ENCODE data around the gene CTSH. TPM values are rescaled to one million over a fixed set of nuclear protein-coding genes. Genes with fewer than 3 reads are reported as not detected.

CTSH gene
- total and polyA plus RNA-seq, 2 experiments from 2014 or later, result 19.7 to 19.9 TPM

- TF ChIP-seq, protein P1, sequence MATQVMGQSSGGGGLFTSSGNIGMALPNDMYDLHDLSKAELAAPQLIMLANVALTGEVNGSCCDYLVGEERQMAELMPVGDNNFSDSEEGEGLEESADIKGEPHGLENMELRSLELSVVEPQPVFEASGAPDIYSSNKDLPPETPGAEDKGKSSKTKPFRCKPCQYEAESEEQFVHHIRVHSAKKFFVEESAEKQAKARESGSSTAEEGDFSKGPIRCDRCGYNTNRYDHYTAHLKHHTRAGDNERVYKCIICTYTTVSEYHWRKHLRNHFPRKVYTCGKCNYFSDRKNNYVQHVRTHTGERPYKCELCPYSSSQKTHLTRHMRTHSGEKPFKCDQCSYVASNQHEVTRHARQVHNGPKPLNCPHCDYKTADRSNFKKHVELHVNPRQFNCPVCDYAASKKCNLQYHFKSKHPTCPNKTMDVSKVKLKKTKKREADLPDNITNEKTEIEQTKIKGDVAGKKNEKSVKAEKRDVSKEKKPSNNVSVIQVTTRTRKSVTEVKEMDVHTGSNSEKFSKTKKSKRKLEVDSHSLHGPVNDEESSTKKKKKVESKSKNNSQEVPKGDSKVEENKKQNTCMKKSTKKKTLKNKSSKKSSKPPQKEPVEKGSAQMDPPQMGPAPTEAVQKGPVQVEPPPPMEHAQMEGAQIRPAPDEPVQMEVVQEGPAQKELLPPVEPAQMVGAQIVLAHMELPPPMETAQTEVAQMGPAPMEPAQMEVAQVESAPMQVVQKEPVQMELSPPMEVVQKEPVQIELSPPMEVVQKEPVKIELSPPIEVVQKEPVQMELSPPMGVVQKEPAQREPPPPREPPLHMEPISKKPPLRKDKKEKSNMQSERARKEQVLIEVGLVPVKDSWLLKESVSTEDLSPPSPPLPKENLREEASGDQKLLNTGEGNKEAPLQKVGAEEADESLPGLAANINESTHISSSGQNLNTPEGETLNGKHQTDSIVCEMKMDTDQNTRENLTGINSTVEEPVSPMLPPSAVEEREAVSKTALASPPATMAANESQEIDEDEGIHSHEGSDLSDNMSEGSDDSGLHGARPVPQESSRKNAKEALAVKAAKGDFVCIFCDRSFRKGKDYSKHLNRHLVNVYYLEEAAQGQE (IDR thresholded peaks at IDR 0.05; ENCODE audit: unreplicated experiment), result no peak
- TF ChIP-seq EZH2 (IDR thresholded peaks at IDR 0.05; ENCODE audit: low read depth, unreplicated experiment) (no peak), CTCF (conservative IDR thresholded peaks at IDR 0.05; ENCODE audit: low read depth in 2 of 2) (no peak), STAT1 (IDR thresholded peaks at IDR 0.05; ENCODE audit: unreplicated experiment) (no peak)
- TF ChIP-seq, protein P2, sequence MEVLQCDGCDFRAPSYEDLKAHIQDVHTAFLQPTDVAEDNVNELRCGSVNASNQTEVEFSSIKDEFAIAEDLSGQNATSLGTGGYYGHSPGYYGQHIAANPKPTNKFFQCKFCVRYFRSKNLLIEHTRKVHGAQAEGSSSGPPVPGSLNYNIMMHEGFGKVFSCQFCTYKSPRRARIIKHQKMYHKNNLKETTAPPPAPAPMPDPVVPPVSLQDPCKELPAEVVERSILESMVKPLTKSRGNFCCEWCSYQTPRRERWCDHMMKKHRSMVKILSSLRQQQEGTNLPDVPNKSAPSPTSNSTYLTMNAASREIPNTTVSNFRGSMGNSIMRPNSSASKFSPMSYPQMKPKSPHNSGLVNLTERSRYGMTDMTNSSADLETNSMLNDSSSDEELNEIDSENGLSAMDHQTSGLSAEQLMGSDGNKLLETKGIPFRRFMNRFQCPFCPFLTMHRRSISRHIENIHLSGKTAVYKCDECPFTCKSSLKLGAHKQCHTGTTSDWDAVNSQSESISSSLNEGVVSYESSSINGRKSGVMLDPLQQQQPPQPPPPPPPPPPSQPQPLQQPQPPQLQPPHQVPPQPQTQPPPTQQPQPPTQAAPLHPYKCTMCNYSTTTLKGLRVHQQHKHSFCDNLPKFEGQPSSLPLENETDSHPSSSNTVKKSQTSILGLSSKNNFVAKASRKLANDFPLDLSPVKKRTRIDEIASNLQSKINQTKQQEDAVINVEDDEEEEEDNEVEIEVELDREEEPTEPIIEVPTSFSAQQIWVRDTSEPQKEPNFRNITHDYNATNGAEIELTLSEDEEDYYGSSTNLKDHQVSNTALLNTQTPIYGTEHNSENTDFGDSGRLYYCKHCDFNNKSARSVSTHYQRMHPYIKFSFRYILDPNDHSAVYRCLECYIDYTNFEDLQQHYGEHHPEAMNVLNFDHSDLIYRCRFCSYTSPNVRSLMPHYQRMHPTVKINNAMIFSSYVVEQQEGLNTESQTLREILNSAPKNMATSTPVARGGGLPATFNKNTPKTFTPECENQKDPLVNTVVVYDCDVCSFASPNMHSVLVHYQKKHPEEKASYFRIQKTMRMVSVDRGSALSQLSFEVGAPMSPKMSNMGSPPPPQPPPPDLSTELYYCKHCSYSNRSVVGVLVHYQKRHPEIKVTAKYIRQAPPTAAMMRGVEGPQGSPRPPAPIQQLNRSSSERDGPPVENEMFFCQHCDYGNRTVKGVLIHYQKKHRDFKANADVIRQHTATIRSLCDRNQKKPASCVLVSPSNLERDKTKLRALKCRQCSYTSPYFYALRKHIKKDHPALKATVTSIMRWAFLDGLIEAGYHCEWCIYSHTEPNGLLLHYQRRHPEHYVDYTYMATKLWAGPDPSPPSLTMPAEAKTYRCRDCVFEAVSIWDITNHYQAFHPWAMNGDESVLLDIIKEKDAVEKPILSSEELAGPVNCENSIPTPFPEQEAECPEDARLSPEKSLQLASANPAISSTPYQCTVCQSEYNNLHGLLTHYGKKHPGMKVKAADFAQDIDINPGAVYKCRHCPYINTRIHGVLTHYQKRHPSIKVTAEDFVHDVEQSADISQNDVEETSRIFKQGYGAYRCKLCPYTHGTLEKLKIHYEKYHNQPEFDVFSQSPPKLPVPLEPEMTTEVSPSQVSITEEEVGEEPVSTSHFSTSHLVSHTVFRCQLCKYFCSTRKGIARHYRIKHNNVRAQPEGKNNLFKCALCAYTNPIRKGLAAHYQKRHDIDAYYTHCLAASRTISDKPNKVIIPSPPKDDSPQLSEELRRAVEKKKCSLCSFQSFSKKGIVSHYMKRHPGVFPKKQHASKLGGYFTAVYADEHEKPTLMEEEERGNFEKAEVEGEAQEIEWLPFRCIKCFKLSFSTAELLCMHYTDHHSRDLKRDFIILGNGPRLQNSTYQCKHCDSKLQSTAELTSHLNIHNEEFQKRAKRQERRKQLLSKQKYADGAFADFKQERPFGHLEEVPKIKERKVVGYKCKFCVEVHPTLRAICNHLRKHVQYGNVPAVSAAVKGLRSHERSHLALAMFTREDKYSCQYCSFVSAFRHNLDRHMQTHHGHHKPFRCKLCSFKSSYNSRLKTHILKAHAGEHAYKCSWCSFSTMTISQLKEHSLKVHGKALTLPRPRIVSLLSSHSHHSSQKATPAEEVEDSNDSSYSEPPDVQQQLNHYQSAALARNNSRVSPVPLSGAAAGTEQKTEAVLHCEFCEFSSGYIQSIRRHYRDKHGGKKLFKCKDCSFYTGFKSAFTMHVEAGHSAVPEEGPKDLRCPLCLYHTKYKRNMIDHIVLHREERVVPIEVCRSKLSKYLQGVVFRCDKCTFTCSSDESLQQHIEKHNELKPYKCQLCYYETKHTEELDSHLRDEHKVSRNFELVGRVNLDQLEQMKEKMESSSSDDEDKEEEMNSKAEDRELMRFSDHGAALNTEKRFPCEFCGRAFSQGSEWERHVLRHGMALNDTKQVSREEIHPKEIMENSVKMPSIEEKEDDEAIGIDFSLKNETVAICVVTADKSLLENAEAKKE (CRISPR knock-in tag; IDR thresholded peaks at IDR 0.05), result no peak
These were observed 69.5 kb downstream of the CTSH start (continued) for GRCh38 chr15:78875107-78875914.
